Stimulated activated CD8-positive, alpha-beta memory T cell treated with anti-CD3 and anti-CD28 coated beads, Interleukin-15, amount 100 ng/mL, for 24 hours (primary cell): ENCODE results near the gene CXorf38.

Experiments
- DNase-seq: peaks from one replicate; pipeline ENCODE4 v3.0.0-alpha.2; 2020; ENCODE audit warnings: low read depth

The CXorf38 gene

GRCh38 chrX:40647307-40648197 lies at the start of gene CXorf38:
CXorf38 (minus strand) TSS chrX:40647561; CDS start chrX:40647520, 41 bp downstream.
- peak; percentile 76 for DNase-seq

- no peak for DNase-seq
These were observed 47.4 kb upstream of the CXorf38 start for GRCh38 chrX:40694802-40695201.

GRCh38 chrX:40688929-40689328 lies 41.6 kb upstream of the CXorf38 start:
- DNase-seq: no peak

GRCh38 chrX:40687169-40687568 lies 39.8 kb upstream of the CXorf38 start:
- no peak for DNase-seq

- DNase-seq: no peak
These were observed 38.1 kb upstream of the CXorf38 start for GRCh38 chrX:40685362-40685918.

- no peak for DNase-seq
These were observed 36.7 kb upstream of the CXorf38 start for GRCh38 chrX:40684092-40684491.

- DNase-seq: no peak
These were observed 35.9 kb upstream of the CXorf38 start for GRCh38 chrX:40683245-40683644.

- DNase-seq: no peak
These were observed 23.8 kb upstream of the CXorf38 start for GRCh38 chrX:40671126-40671525.

- no peak for DNase-seq
These were observed 16.7 kb upstream of the CXorf38 start for GRCh38 chrX:40663880-40664630.

GRCh38 chrX:40663078-40663740 lies 15.8 kb upstream of the CXorf38 start:
- DNase-seq: no peak

GRCh38 chrX:40661489-40661888 lies 14.1 kb upstream of the CXorf38 start:
- no peak for DNase-seq

GRCh38 chrX:40660381-40660780 lies 13.0 kb upstream of the CXorf38 start:
- no peak for DNase-seq

GRCh38 chrX:40653535-40653934 lies 6.2 kb upstream of the CXorf38 start:
- no peak for DNase-seq

- no peak for DNase-seq
These were observed 5.3 kb upstream of the CXorf38 start for GRCh38 chrX:40652664-40653063.

- peak; percentile 6 for DNase-seq
These were observed 4.4 kb upstream of the CXorf38 start for GRCh38 chrX:40651620-40652223.

GRCh38 chrX:40646489-40647306 lies 663 bp downstream of the CXorf38 start:
- peak; percentile 3 for DNase-seq

GRCh38 chrX:40644821-40645358 lies 2.5 kb downstream of the CXorf38 start:
- peak; percentile 1 for DNase-seq

- DNase-seq: no peak
These were observed 3.2 kb downstream of the CXorf38 start for GRCh38 chrX:40644176-40644575.

GRCh38 chrX:40637687-40638086 lies 9.7 kb downstream of the CXorf38 start:
- DNase-seq: no peak

- DNase-seq: no peak
These were observed 15.2 kb downstream of the CXorf38 start for GRCh38 chrX:40632199-40632598.

- DNase-seq: no peak
These were observed 18.9 kb downstream of the CXorf38 start for GRCh38 chrX:40628506-40628905.
